Activated CD8-positive, alpha-beta T cell treated with anti-CD3 and anti-CD28 coated beads, Interleukin-2, amount 10 ng/mL, durations not matched to agents 7 days and 5 days (primary cell): ENCODE results near the gene TSSK1B. TPM values are rescaled to one million over a fixed set of nuclear protein-coding genes. Genes with fewer than 3 reads are reported as not detected.
"Not testable (repeated sequence)": the region's sequence is repeated elsewhere in the genome, so short reads cannot be mapped to it uniquely, and the experiment has no call there.

ENCODE experiments used
- ATAC-seq: fragments of 150-1000 bp; cut with Tn5 transposase; one replicate; pipeline ENCODE4 v1.10.0; 2021; ENCODE audit warnings: moderate library complexity
- CTCF ChIA-PET: fragments of 350-600 bp; sonication (Branson Sonifier 250); formaldehyde crosslinking; loops from one replicate; lab custom pipeline; 2021; ENCODE audit warnings: antibody characterized with exemption; lab: Charles Lee
- POLR2A ChIA-PET: fragments of 350-600 bp; sonication (Branson Sonifier 250); formaldehyde crosslinking; loops from one replicate; lab custom pipeline; 2021; ENCODE audit warnings: antibody characterized with exemption; lab: Charles Lee
- DNase-seq: peaks from one replicate; pipeline ENCODE4 v3.0.0-alpha.2; 2020
- H3K27ac Mint-ChIP-seq: one replicate; pipeline ENCODE4 v1.8.0; 2021; ENCODE audit warnings: mild to moderate bottlenecking, mixed read lengths
- H3K27me3 Mint-ChIP-seq: one replicate; pipeline ENCODE4 v1.8.0; 2021; ENCODE audit warnings: low read depth, mixed read lengths
- H3K36me3 Mint-ChIP-seq: one replicate; pipeline ENCODE4 v1.8.0; 2021; ENCODE audit warnings: low read depth, mixed read lengths
- H3K4me1 Mint-ChIP-seq: one replicate; pipeline ENCODE4 v1.8.0; 2021; ENCODE audit warnings: low read depth, mixed read lengths
- H3K4me3 Mint-ChIP-seq: one replicate; pipeline ENCODE4 v1.8.0; 2021; ENCODE audit warnings: mild to moderate bottlenecking, mixed read lengths
- H3K9me3 Mint-ChIP-seq: one replicate; pipeline ENCODE4 v1.8.0; 2022; ENCODE audit warnings: mixed read lengths; ENCODE audit not compliant: insufficient read depth
- total RNA-seq, 2 experiments: library from RNA; stranded (reverse); gene quantifications; one replicate each; pipeline ENCODE4 v1.2.3, GENCODE V29; 2021

The TSSK1B gene
- total RNA-seq, result not detected

GRCh38 chr5:113434889-113435288, at the start of gene TSSK1B:
TSS of gene TSSK1B (minus strand) at chr5:113434989. CDS start at chr5:113434839, 150 bp downstream.
- H3K27ac Mint-ChIP-seq, result no peak within 1 kb of the TSS
- ChIA-PET CTCF (no interaction called here), POLR2A (no interaction called here)
- no peaks in the 10 kb centered on the region for H3K4me1 Mint-ChIP-seq
- no peaks in the 10 kb centered on the region for H3K9me3 Mint-ChIP-seq
- H3K36me3 Mint-ChIP-seq, result no peaks in the 10 kb centered on the region
- no peak for DNase-seq
- H3K4me3 Mint-ChIP-seq, result no peak within 1 kb of the TSS
- peaks cover 14% of the 10 kb centered on the region for H3K27me3 Mint-ChIP-seq
- no peak for ATAC-seq

- peaks cover 59% of the 10 kb centered on the region for H3K27me3 Mint-ChIP-seq
These were observed 45.5 kb upstream of the TSSK1B start for GRCh38 chr5:113480243-113480642.

GRCh38 chr5:113478691-113479090, 43.9 kb upstream of the TSSK1B start:
- ATAC-seq (no peak), DNase-seq (no peak)
- peaks cover 56% of the 10 kb centered on the region for H3K27me3 Mint-ChIP-seq
- no peaks in the 10 kb centered on the region for H3K4me1 Mint-ChIP-seq
- no peaks in the 10 kb centered on the region for H3K9me3 Mint-ChIP-seq
- no peaks in the 10 kb centered on the region for H3K36me3 Mint-ChIP-seq
- ChIA-PET POLR2A (no interaction called here), CTCF (no interaction called here)
- H3K27ac Mint-ChIP-seq, result no peak overlapping the region
- H3K4me3 Mint-ChIP-seq, result no peak overlapping the region

More at GRCh38 chr5:113480243-113480642, 45.5 kb upstream of the TSSK1B start:
- Mint-ChIP-seq H3K9me3 (no peaks in the 10 kb centered on the region), H3K4me1 (no peaks in the 10 kb centered on the region), H3K4me3 (no peak overlapping the region), H3K36me3 (no peaks in the 10 kb centered on the region), H3K27ac (no peak overlapping the region)
- POLR2A ChIA-PET, result no interaction called here
- DNase-seq (no peak), ATAC-seq (no peak)
- CTCF ChIA-PET, result no interaction called here

- DNase-seq (no peak), ATAC-seq (no peak)
- Mint-ChIP-seq H3K4me3 (no peak overlapping the region), H3K36me3 (peaks cover 1% of the 10 kb centered on the region), H3K9me3 (no peaks in the 10 kb centered on the region), H3K27ac (no peak overlapping the region), H3K4me1 (no peaks in the 10 kb centered on the region), H3K27me3 (peaks cover 44% of the 10 kb centered on the region)
- ChIA-PET CTCF (interaction anchor here (1.1 to 1.5 kb wide), 2 partner anchors 13 to 138 kb away, joined by 3 read pairs; no protein-coding TSS in a partner anchor), POLR2A (no interaction called here)
These were observed 39.4 kb upstream of the TSSK1B start for GRCh38 chr5:113474100-113474728.

GRCh38 chr5:113463032-113463431, 28.2 kb upstream of the TSSK1B start:
- Mint-ChIP-seq H3K4me1 (no peaks in the 10 kb centered on the region), H3K27ac (no peak overlapping the region), H3K27me3 (peaks cover 23% of the 10 kb centered on the region), H3K36me3 (no peaks in the 10 kb centered on the region), H3K9me3 (no peaks in the 10 kb centered on the region), H3K4me3 (no peak overlapping the region)
- DNase-seq (no peak), ATAC-seq (no peak)
- CTCF ChIA-PET, result no interaction called here
- POLR2A ChIA-PET, result no interaction called here

- DNase-seq, H3K27me3 Mint-ChIP-seq, H3K36me3 Mint-ChIP-seq, CTCF ChIA-PET, POLR2A ChIA-PET, ATAC-seq, H3K4me1 Mint-ChIP-seq, H3K9me3 Mint-ChIP-seq, H3K27ac Mint-ChIP-seq, H3K4me3 Mint-ChIP-seq: not testable (repeated sequence)
These were observed 22.3 kb upstream of the TSSK1B start for GRCh38 chr5:113457106-113457505.

- H3K27me3 Mint-ChIP-seq, result peaks cover 15% of the 10 kb centered on the region
- H3K4me1 Mint-ChIP-seq, result peaks cover 4% of the 10 kb centered on the region
- no peak overlapping the region for H3K27ac Mint-ChIP-seq
- ChIA-PET POLR2A (no interaction called here), CTCF (no interaction called here)
- no peak overlapping the region for H3K4me3 Mint-ChIP-seq
- ATAC-seq (no peak), DNase-seq (no peak)
- H3K9me3 Mint-ChIP-seq, result no peaks in the 10 kb centered on the region
- H3K36me3 Mint-ChIP-seq, result no peaks in the 10 kb centered on the region
These were observed 18.2 kb upstream of the TSSK1B start for GRCh38 chr5:113452941-113453340.

GRCh38 chr5:113451797-113452196, 17.0 kb upstream of the TSSK1B start:
- no peak for ATAC-seq
- ChIA-PET POLR2A (no interaction called here), CTCF (no interaction called here)
- Mint-ChIP-seq H3K27me3 (peaks cover 22% of the 10 kb centered on the region), H3K27ac (no peak overlapping the region), H3K4me1 (peaks cover 4% of the 10 kb centered on the region), H3K9me3 (no peaks in the 10 kb centered on the region), H3K36me3 (no peaks in the 10 kb centered on the region), H3K4me3 (no peak overlapping the region)
- no peak for DNase-seq

- Mint-ChIP-seq H3K4me3 (no peak overlapping the region), H3K36me3 (no peaks in the 10 kb centered on the region), H3K27me3 (peaks cover 27% of the 10 kb centered on the region), H3K27ac (no peak overlapping the region), H3K9me3 (no peaks in the 10 kb centered on the region), H3K4me1 (peaks cover 4% of the 10 kb centered on the region)
- ChIA-PET CTCF (no interaction called here), POLR2A (no interaction called here)
- ATAC-seq (no peak), DNase-seq (no peak)
These were observed 16.1 kb upstream of the TSSK1B start for GRCh38 chr5:113450929-113451328.

GRCh38 chr5:113450462-113450861, 15.7 kb upstream of the TSSK1B start:
- ATAC-seq (no peak), DNase-seq (no peak)
- Mint-ChIP-seq H3K36me3 (no peaks in the 10 kb centered on the region), H3K4me1 (peaks cover 4% of the 10 kb centered on the region), H3K27ac (no peak overlapping the region), H3K9me3 (no peaks in the 10 kb centered on the region), H3K4me3 (no peak overlapping the region), H3K27me3 (peaks cover 29% of the 10 kb centered on the region)
- CTCF ChIA-PET, result interaction anchor here (0.7 kb wide), 1 partner anchor 71 kb away, joined by 3 read pairs; no protein-coding TSS in a partner anchor
- POLR2A ChIA-PET, result no interaction called here

- ATAC-seq, result no peak
- no peak for DNase-seq
- H3K27me3 Mint-ChIP-seq, result peaks cover 36% of the 10 kb centered on the region
- H3K27ac Mint-ChIP-seq, result no peak overlapping the region
- no peaks in the 10 kb centered on the region for H3K36me3 Mint-ChIP-seq
- ChIA-PET POLR2A (no interaction called here), CTCF (no interaction called here)
- H3K4me3 Mint-ChIP-seq, result no peak overlapping the region
- H3K4me1 Mint-ChIP-seq, result peaks cover 4% of the 10 kb centered on the region
- H3K9me3 Mint-ChIP-seq, result no peaks in the 10 kb centered on the region
These were observed 13.5 kb upstream of the TSSK1B start for GRCh38 chr5:113448252-113448651.

GRCh38 chr5:113447498-113448050, 12.8 kb upstream of the TSSK1B start:
- Mint-ChIP-seq H3K27me3 (peaks cover 41% of the 10 kb centered on the region), H3K9me3 (no peaks in the 10 kb centered on the region), H3K27ac (no peak overlapping the region), H3K4me1 (peaks cover 4% of the 10 kb centered on the region), H3K4me3 (no peak overlapping the region), H3K36me3 (no peaks in the 10 kb centered on the region)
- ChIA-PET POLR2A (no interaction called here), CTCF (no interaction called here)
- ATAC-seq (no peak), DNase-seq (no peak)
